GM12878 (cell line): ENCODE data around the gene NCL. TPM values are rescaled to one million over a fixed set of nuclear protein-coding genes. Genes with fewer than 3 reads are reported as not detected.

Experiments
- ATAC-seq: fragments of 200-7000 bp; cut with Tn5 transposase; 3 replicates; pipeline ENCODE4 v1.9.1; 2020; ENCODE audit warnings: mild to moderate bottlenecking, moderate library complexity
- BruUV-seq: library from RNA; stranded (reverse); fragments of 400-500 nt; replicated peaks from 2 replicates; lab custom pipeline; 2021; lab: Mats Ljungman, UMichigan
- CTCF ChIA-PET: fragments of 300-600 bp; sonication (Branson Sonifier 250); formaldehyde crosslinking; extraction: SDS; loops from one replicate; lab custom pipeline; 2021; ENCODE audit warnings: inconsistent platforms; lab: Yijun Ruan, JAX
- POLR2A ChIA-PET: fragments of 350-600 bp; formaldehyde crosslinking; extraction: SDS; loops from one replicate; lab custom pipeline; 2021; ENCODE audit warnings: inconsistent platforms; lab: Charles Lee
- RAD21 ChIA-PET: fragments of 300-600 bp; sonication (Branson Sonifier 250); formaldehyde crosslinking; loops from one replicate; lab custom pipeline; 2023; ENCODE audit warnings: antibody characterized with exemption; ENCODE audit not compliant: unreplicated experiment; lab: Charles Lee
- SMC1A ChIA-PET: fragments of 300-600 bp; sonication (Branson Sonifier 250); formaldehyde crosslinking; loops from one replicate; lab custom pipeline; 2023; ENCODE audit not compliant: unreplicated experiment, uncharacterized antibody; lab: Charles Lee
- DNase-seq: peaks from one replicate; pipeline ENCODE4 v3.0.0-alpha.2; 2011; ENCODE audit warnings: low read depth, low spot score
- FAIRE-seq: peaks from 3 replicates; lab custom pipeline; 2011; peaks lifted over from hg19 to GRCh38; lab: Jason Lieb, UNC
- H2AFZ ChIP-seq: 2 replicates; pipeline ENCODE4 v1.6.0; 2011; ENCODE audit warnings: low read depth, low read length, control low read depth; ENCODE audit not compliant: control insufficient read depth
- H3K27ac ChIP-seq: 2 replicates; pipeline ENCODE4 v1.5.1; 2011; ENCODE audit warnings: control low read depth; ENCODE audit not compliant: control insufficient read depth, insufficient read depth
- H3K27me3 ChIP-seq, 2 experiments: replicated peaks in 1 of 2; 2 replicates each; pipeline versions ENCODE4 v1.6.0 to v1.6.1; 2011; ENCODE audit warnings: low read length in 1 of 2; ENCODE audit not compliant: control insufficient read depth in 2 of 2, insufficient read depth in 2 of 2
- H3K36me3 ChIP-seq, 2 experiments: 2 replicates each; pipeline ENCODE4 v1.5.1; 2011; ENCODE audit warnings: low read length in 1 of 2; ENCODE audit not compliant: control insufficient read depth in 2 of 2, insufficient read depth in 2 of 2
- H3K4me1 ChIP-seq: 2 replicates; pipeline ENCODE4 v1.6.1; 2011; ENCODE audit warnings: mild to moderate bottlenecking, low read length, moderate library complexity, mixed read lengths; ENCODE audit not compliant: control insufficient read depth, insufficient read depth
- H3K4me2 ChIP-seq: 2 replicates; pipeline ENCODE4 v1.6.0; 2011; ENCODE audit warnings: control low read depth; ENCODE audit not compliant: control insufficient read depth, insufficient read depth
- H3K4me3 ChIP-seq: fragments of 200-600 bp; sonication (generic); 2 replicates; pipeline ENCODE4 v1.5.1; 2016
- H3K79me2 ChIP-seq: 2 replicates; pipeline ENCODE4 v1.6.0; 2011; ENCODE audit warnings: low read length; ENCODE audit not compliant: control insufficient read depth, insufficient read depth
- H3K9ac ChIP-seq: 2 replicates; pipeline ENCODE4 v1.8.0; 2011; ENCODE audit warnings: low read length, control low read depth, mixed read lengths; ENCODE audit not compliant: control insufficient read depth, insufficient read depth
- H3K9me3 ChIP-seq: replicated peaks from 3 replicates; pipeline ENCODE4 v1.5.1; 2011; ENCODE audit warnings: mild to moderate bottlenecking, low read length; ENCODE audit not compliant: control insufficient read depth, insufficient read depth
- H4K20me1 ChIP-seq: 2 replicates; pipeline ENCODE4 v1.6.0; 2011; ENCODE audit not compliant: control insufficient read depth, insufficient read depth
- ATF3 ChIP-seq: IDR thresholded peaks from 2 replicates; pipeline ENCODE4 v1.6.1; 2011; ENCODE audit warnings: low read depth, mild to moderate bottlenecking, low read length, moderate library complexity, borderline replicate concordance; ENCODE audit errors: extremely low read depth
- BMI1 ChIP-seq: fragments of 450-650 bp; IDR thresholded peaks from 2 replicates; pipeline ENCODE4 v1.6.1; 2016; ENCODE audit warnings: mild to moderate bottlenecking, moderate library complexity, borderline replicate concordance
- ELK1 ChIP-seq: IDR thresholded peaks from 2 replicates; pipeline ENCODE4 v1.6.1; 2012; ENCODE audit warnings: low read depth, low read length, improper control_type of control experiment
- FOXK2 ChIP-seq: fragments of 450-650 bp; IDR thresholded peaks from 2 replicates; pipeline ENCODE4 v1.6.1; 2017; ENCODE audit warnings: mild to moderate bottlenecking, moderate library complexity
- GATAD2B ChIP-seq: fragments of 450-650 bp; conservative IDR thresholded peaks from 2 replicates; pipeline ENCODE4 v1.6.1; 2017; ENCODE audit warnings: low read depth, mild to moderate bottlenecking, moderate library complexity
- MTA3 ChIP-seq: IDR thresholded peaks from 2 replicates; pipeline ENCODE4 v1.6.1; 2012; ENCODE audit warnings: low read length, inconsistent platforms, borderline replicate concordance
- SIN3A ChIP-seq: IDR thresholded peaks from 2 replicates; pipeline ENCODE4 v1.6.1; 2012; ENCODE audit warnings: low read depth, low read length, improper control_type of control experiment
- SMAD1 ChIP-seq: fragments of 450-650 bp; IDR thresholded peaks from 2 replicates; pipeline ENCODE4 v1.6.1; 2018; ENCODE audit warnings: mild to moderate bottlenecking, low read depth; ENCODE audit not compliant: partially characterized antibody
- SMARCA5 ChIP-seq: fragments of 450-650 bp; IDR thresholded peaks from 2 replicates; pipeline ENCODE4 v1.6.1; 2017; ENCODE audit warnings: mild to moderate bottlenecking
- SP1 ChIP-seq: IDR thresholded peaks from one replicate; pipeline ENCODE4 v1.6.1; 2011; ENCODE audit warnings: low read depth, low read length
- SREBF2 ChIP-seq: IDR thresholded peaks from 2 replicates; pipeline ENCODE4 v1.6.1; 2012; ENCODE audit warnings: mild to moderate bottlenecking, low read length
- ZBTB40 ChIP-seq: fragments of 450-650 bp; IDR thresholded peaks from 2 replicates; pipeline ENCODE4 v1.6.1; 2016; ENCODE audit warnings: mild to moderate bottlenecking, moderate library complexity, borderline replicate concordance
- ZSCAN29 ChIP-seq: fragments of 450-650 bp; IDR thresholded peaks from 2 replicates; pipeline ENCODE4 v1.6.1; 2017; ENCODE audit warnings: mild to moderate bottlenecking, moderate library complexity
- ZZZ3 ChIP-seq: IDR thresholded peaks from 2 replicates; pipeline ENCODE4 v1.6.1; 2011; ENCODE audit warnings: low read depth; ENCODE audit not compliant: control insufficient read depth, insufficient read length
- WGBS: methylation state at CpG from one replicate; pipeline ENCODE4 v1.1.6; 2016; ENCODE audit warnings: low lambda C conversion rate; ENCODE audit not compliant: insufficient replicate concordance, insufficient coverage; ENCODE audit errors: missing lambda C conversion rate; 5-methylcytosine and 5-hydroxymethylcytosine counted together
- in situ Hi-C: fragments of 300-500 bp; cut with MboI; formaldehyde crosslinking; loops from 9 replicates; pipeline ENCODE4 v1.14.3; 2018; ENCODE audit warnings: mixed read lengths
- intact Hi-C: fragments of 100-400 bp; cut with micrococcal nuclease; formaldehyde crosslinking; loops from one replicate; pipeline ENCODE4 v1.14.2; 2022; ENCODE audit not compliant: unreplicated experiment
- polyA plus RNA-seq, 11 experiments: library from polyadenylated mRNA; depleted of rRNA in 4 of 11; unstranded in 6 of 11; stranded (reverse) in 5 of 11; fragments of >200 nt; fragmentation: Nextera tagmentation in 4 of 11; fragmentation: Illumina TruSeq in 1 of 11; extraction: Ambion mirVana in 4 of 11; extraction: Trizol in 1 of 11; gene quantifications; 1 replicate in 1 of 11; 2 replicates in 10 of 11; pipeline versions ENCODE4 v1.2.1 to v1.2.3, GENCODE V29; 2011 to 2016; ENCODE audit warnings: inconsistent platforms in 2 of 11, missing spikeins in 2 of 11, low read depth in 1 of 11
- total RNA-seq, 4 experiments: library from RNA; depleted of rRNA in 3 of 4; stranded (reverse); fragments of >200 nt in 3 of 4; fragmentation: Illumina TruSeq in 1 of 4; extraction: Trizol in 1 of 4; gene quantifications; 2 replicates each; pipeline versions ENCODE4 v1.2.1 to v1.2.3, GENCODE V29; 2013 to 2021
- TF ChIP-seq, protein P1 (sequence below): fragments of 450-650 bp; IDR thresholded peaks from 2 replicates; pipeline ENCODE4 v1.6.1; 2018; ENCODE audit warnings: borderline replicate concordance, mild to moderate bottlenecking; ENCODE audit not compliant: partially characterized antibody

The NCL gene
- total and polyA plus RNA-seq, 10 of the 15 experiments (the other 5 are each of a cell fraction or from before 2014, with no cell fraction given): 123 to 1,207 (median 529) TPM

DNA sequence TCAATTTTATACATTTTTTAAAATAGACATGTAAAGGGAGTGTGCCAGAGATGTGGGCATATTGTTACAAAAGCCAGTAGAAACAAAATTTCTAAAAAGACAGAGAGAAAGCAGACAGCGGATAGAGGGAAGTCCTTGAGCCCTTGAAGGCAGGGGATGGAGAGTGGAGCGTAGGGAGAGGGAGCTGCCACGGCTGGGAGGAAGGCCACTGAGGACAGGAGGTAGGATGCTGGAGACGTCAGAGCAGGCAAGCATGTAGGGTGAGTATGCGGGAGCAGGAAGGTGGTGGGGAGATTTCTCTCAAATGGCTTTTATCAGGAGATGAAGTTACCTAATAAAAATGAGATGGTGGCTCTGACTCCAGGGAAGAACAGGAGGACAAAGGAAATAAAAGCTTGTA is 24.0 kb upstream of the NCL start (continued):
- no peak for TF ChIP-seq ZBTB40
- no peak for TF ChIP-seq MTA3
- no peak for TF ChIP-seq SIN3A
- no peak for TF ChIP-seq SREBF2
- TF ChIP-seq, all 136 proteins: peak for 0

GRCh38 chr2:231486851-231487596 is 22.7 kb upstream of the NCL start:
- no peak for DNase-seq
- no peaks in the 10 kb centered on the region for H3K36me3 ChIP-seq
- no peak overlapping the region for H3K4me3 ChIP-seq
- CTCF ChIA-PET: interaction anchor here (0.8 to 1.3 kb wide), 2 partner anchors 9 to 19 kb away, joined by 3 read pairs; no protein-coding TSS in a partner anchor
- H3K9me3 ChIP-seq: no peaks in the 10 kb centered on the region
- in situ Hi-C loops (no loop called here), intact Hi-C loops (no loop called here)
- no peak for ATAC-seq
- H3K27me3 ChIP-seq: no peaks in the 10 kb centered on the region
- POLR2A ChIA-PET: interaction anchor here (0.6 kb wide), 1 partner anchor 26 kb away, joined by 3 read pairs; no protein-coding TSS in a partner anchor
- peaks cover 10% of the 10 kb centered on the region for H3K4me1 ChIP-seq
- 89% methylated on average over 6 of the region's 6 CpGs for WGBS
- H3K79me2 ChIP-seq: peaks cover 10% of the 10 kb centered on the region
- RAD21 ChIA-PET: no interaction called here
- no peak overlapping the region for H3K9ac ChIP-seq
- no peak overlapping the region for H3K4me2 ChIP-seq
- no peak for FAIRE-seq
- no peaks in the 10 kb centered on the region for H4K20me1 ChIP-seq
- BruUV-seq: no TSS peak
- no peak overlapping the region for H3K27ac ChIP-seq
- SMC1A ChIA-PET: interaction anchor here (0.5 kb wide), 1 partner anchor 562 kb away, joined by 5 read pairs; no protein-coding TSS in a partner anchor
- no peak overlapping the region for H2AFZ ChIP-seq
- TF ChIP-seq SMAD1 (no peak), GATAD2B (no peak), ATF3 (no peak), SMARCA5 (no peak), FOXK2 (no peak), SP1 (no peak), ZZZ3 (no peak), BMI1 (no peak), ZSCAN29 (no peak), ELK1 (no peak)
- TF ChIP-seq, protein P1, sequence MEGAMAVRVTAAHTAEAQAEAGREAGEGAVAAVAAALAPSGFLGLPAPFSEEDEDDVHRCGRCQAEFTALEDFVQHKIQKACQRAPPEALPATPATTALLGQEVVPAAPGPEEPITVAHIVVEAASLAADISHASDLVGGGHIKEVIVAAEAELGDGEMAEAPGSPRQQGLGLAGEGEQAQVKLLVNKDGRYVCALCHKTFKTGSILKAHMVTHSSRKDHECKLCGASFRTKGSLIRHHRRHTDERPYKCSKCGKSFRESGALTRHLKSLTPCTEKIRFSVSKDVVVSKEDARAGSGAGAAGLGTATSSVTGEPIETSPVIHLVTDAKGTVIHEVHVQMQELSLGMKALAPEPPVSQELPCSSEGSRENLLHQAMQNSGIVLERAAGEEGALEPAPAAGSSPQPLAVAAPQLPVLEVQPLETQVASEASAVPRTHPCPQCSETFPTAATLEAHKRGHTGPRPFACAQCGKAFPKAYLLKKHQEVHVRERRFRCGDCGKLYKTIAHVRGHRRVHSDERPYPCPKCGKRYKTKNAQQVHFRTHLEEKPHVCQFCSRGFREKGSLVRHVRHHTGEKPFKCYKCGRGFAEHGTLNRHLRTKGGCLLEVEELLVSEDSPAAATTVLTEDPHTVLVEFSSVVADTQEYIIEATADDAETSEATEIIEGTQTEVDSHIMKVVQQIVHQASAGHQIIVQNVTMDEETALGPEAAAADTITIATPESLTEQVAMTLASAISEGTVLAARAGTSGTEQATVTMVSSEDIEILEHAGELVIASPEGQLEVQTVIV: no peak
